Cardiac muscle cell (in vitro differentiated cells and primary cell): ENCODE results near the gene ITIH5. TPM values are rescaled to one million over a fixed set of nuclear protein-coding genes. Genes with fewer than 3 reads are reported as not detected.

Experiments used
- DNase-seq, 2 donors: peaks; one replicate each; pipeline versions ENCODE4 v3.0.0 to v3.0.0-alpha.2; 2010 to 2017; ENCODE audit warnings: low read depth in 1 of 2, low spot score in 1 of 2
- H3K27ac ChIP-seq: fragments of 200-600 bp; sonication (generic); 2 replicates; pipeline ENCODE4 v1.5.1; 2016
- H3K27me3 ChIP-seq: fragments of 200-600 bp; sonication (generic); 2 replicates; pipeline ENCODE4 v1.6.0; 2016; ENCODE audit warnings: control low read depth
- H3K36me3 ChIP-seq: fragments of 200-600 bp; sonication (generic); 2 replicates; pipeline ENCODE4 v1.5.1; 2016; ENCODE audit warnings: control low read depth
- H3K4me1 ChIP-seq: fragments of 200-600 bp; sonication (generic); 2 replicates; pipeline ENCODE4 v1.8.1; 2017; ENCODE audit warnings: low read depth, mild to moderate bottlenecking, mixed run types
- H3K4me3 ChIP-seq: fragments of 200-600 bp; sonication (generic); 2 replicates; pipeline ENCODE4 v1.5.1; 2016; ENCODE audit warnings: mild to moderate bottlenecking
- H3K9me3 ChIP-seq: fragments of 200-600 bp; sonication (generic); 2 replicates; pipeline ENCODE4 v1.5.1; 2017; ENCODE audit warnings: low read depth, mild to moderate bottlenecking, control low read depth
- polyA plus RNA-seq: library from polyadenylated mRNA; unstranded; fragments of >200 nt; fragmentation: Nextera tagmentation; extraction: Ambion mirVana; gene quantifications from 2 replicates; pipeline ENCODE4 v1.2.1, GENCODE V29; 2016
- total RNA-seq: library from RNA; depleted of rRNA; stranded (reverse); fragments of >200 nt; gene quantifications from 2 replicates; pipeline ENCODE4 v1.2.3, GENCODE V29; 2016
- TF ChIP-seq, protein P1 (sequence below): IDR thresholded peaks from 2 replicates; pipeline ENCODE4 v1.5.1; 2012; ENCODE audit warnings: low read depth, mild to moderate bottlenecking, low read length

Gene ITIH5
- total and polyA plus RNA-seq, 2 experiments from 2014 or later: 0.11 to 0.60 TPM

DNA sequence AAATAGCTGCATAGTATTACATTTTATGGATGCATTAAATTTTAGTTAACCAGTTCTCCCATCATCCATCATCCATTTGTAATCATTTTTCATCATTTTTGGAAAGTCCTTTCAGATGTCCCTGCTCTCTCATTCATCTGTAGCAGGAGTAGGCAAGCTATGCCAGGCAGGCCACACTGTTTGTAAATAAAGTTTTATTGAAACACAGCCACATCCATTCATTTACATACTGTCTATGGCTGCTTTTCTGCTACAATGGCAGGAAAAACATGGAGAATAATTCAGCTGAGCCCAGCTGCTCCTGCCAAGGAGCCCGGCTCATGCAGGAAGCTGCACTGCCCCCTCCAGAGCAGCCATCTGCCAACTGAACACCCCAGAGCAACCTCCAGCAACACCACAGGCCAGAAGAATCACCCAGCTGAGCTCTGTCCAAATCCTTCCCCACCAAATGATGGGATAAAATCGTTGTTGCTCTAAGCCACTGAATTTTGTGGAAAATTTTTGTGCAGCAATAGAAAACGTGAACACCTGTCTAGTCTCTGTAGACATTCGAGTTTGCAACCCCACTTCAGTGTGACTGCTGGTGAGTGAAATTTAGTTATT is 19.6 kb downstream of the ITIH5 start:
- TF ChIP-seq, protein P1, sequence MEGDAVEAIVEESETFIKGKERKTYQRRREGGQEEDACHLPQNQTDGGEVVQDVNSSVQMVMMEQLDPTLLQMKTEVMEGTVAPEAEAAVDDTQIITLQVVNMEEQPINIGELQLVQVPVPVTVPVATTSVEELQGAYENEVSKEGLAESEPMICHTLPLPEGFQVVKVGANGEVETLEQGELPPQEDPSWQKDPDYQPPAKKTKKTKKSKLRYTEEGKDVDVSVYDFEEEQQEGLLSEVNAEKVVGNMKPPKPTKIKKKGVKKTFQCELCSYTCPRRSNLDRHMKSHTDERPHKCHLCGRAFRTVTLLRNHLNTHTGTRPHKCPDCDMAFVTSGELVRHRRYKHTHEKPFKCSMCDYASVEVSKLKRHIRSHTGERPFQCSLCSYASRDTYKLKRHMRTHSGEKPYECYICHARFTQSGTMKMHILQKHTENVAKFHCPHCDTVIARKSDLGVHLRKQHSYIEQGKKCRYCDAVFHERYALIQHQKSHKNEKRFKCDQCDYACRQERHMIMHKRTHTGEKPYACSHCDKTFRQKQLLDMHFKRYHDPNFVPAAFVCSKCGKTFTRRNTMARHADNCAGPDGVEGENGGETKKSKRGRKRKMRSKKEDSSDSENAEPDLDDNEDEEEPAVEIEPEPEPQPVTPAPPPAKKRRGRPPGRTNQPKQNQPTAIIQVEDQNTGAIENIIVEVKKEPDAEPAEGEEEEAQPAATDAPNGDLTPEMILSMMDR: no peak
- H3K4me3 ChIP-seq: no peak overlapping the region
- no peaks in the 10 kb centered on the region for H3K27me3 ChIP-seq
- no peaks in the 10 kb centered on the region for H3K36me3 ChIP-seq
- no peak overlapping the region for H3K27ac ChIP-seq
- no peak for DNase-seq
- no peaks in the 10 kb centered on the region for H3K4me1 ChIP-seq
- no peaks in the 10 kb centered on the region for H3K9me3 ChIP-seq

DNA sequence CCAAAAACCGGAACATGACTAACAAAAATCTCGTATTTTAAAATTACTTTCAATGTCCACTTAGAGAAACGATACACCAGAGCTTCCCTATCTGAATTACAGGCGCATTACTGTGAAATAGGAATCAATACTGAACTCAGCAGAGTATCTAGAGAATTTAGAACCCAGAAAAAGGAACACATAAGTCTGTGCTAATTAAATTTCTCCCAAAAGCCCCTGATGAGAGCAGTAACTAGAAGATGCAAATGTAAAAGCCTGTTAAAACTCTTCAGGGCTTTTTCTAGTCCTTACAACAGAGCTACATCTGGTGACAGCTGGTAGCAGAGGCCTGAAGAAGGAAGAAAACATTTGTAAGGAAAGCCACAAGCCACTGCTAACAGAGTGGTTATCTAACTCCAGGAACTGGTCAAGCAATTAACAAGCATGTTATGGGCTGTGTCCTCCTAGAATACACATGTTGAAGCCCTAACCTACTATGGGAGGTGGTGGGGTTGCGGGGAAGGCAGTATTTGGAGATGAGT is 24.2 kb downstream of the ITIH5 start:
- H3K27me3 ChIP-seq: no peaks in the 10 kb centered on the region
- no peak for DNase-seq
- no peak overlapping the region for H3K4me3 ChIP-seq
- no peaks in the 10 kb centered on the region for H3K9me3 ChIP-seq
- no peaks in the 10 kb centered on the region for H3K36me3 ChIP-seq
- TF ChIP-seq, protein P1: no peak
- no peak overlapping the region for H3K27ac ChIP-seq
- H3K4me1 ChIP-seq: no peaks in the 10 kb centered on the region

DNA sequence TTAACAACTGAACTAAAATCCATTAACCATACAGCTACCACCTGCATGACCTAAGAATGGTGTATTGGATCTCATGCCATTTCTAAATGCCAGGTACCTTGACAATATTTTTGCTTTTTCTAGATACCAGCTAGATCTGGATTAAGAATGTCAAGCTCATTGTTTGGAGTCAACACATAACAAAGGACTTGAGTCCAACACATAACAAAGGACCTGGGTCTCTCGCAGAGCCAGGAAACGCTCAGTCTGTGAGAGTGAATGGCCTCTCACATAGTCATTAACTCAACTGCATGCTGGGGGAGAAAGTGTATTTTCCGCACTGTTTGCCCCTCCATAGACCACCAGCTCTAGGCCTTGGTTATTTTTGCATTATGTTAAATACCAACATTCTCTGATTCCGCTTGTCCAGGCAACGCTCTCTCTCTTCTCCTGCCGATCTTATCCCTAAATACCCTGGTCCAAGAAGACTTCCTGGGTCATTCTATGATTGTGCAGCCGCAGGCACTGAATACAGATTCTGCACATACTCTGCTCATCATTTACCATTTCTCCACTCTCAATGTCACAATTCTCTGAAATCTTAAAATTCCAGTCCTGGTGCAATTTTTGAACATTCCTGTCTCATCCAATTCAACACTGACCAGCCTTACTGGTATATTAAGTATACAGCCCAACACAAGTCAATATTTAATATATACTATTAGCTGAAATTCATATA is 31.2 kb downstream of the ITIH5 start:
- H3K27me3 ChIP-seq: no peaks in the 10 kb centered on the region
- no peaks in the 10 kb centered on the region for H3K9me3 ChIP-seq
- H3K4me3 ChIP-seq: no peak overlapping the region
- DNase-seq: no peak
- TF ChIP-seq, protein P1: no peak
- H3K36me3 ChIP-seq: no peaks in the 10 kb centered on the region
- no peak overlapping the region for H3K27ac ChIP-seq
- no peaks in the 10 kb centered on the region for H3K4me1 ChIP-seq

DNA sequence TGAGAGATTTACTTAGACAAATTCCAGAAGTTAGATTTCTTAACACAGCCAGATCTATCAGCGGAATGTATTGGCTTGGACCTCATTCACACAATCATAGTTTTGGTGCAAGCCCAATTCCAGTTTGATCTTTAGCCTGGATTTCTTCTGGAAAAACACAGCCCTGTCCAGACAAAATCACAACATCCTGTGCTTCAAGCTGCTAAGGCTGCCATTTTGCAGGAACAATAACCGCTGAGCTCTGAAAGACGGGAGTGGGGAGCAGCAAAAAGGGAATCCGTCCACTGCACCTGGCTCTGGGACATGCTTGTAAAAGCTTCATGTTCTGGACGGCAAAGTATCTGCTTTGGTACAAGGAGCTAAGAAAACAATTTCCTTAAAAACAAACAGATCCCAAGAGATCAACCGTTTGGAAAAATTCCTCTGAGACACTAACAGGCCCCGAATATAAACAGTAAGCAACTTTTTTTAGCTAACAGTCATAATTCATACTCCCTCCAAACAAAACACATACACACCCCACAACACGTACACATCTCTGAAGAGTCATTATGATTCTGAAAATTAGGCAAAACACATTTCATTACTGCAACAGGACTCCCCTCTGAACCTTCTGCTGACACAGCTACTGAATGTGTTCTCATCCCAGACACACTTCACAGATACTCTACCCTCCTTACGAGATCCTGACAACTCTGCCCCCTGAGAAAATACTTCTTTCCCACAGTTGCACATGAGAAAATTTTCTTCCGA is 32.4 kb downstream of the ITIH5 start:
- DNase-seq: no peak
- no peaks in the 10 kb centered on the region for H3K9me3 ChIP-seq
- no peak overlapping the region for H3K4me3 ChIP-seq
- H3K4me1 ChIP-seq: no peaks in the 10 kb centered on the region
- TF ChIP-seq, protein P1: no peak
- H3K27ac ChIP-seq: no peak overlapping the region
- H3K36me3 ChIP-seq: no peaks in the 10 kb centered on the region
- H3K27me3 ChIP-seq: no peaks in the 10 kb centered on the region

DNA sequence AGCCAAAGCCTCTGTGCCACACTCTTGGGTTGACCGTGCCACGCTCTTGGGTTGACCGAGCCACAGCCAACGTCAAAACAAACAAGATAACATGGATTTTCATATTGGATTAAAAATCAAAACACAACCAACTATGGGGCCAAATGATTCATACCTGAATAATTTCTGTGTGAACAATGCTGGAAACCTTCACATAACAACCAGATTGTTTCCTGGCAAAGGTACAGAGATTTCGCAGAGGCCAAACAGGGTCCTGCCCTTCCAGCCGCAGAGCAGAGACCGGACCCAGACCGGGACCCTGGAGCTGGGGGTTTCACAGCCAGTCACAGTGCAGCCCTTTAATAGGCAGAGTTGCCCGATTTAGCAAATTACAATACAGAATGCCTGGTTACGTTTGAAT is 40.5 kb downstream of the ITIH5 start:
- Histone ChIP-seq H3K27ac (no peak overlapping the region), H3K36me3 (no peaks in the 10 kb centered on the region), H3K4me1 (no peaks in the 10 kb centered on the region), H3K4me3 (no peak overlapping the region), H3K27me3 (no peaks in the 10 kb centered on the region), H3K9me3 (no peaks in the 10 kb centered on the region)
- TF ChIP-seq, protein P1: no peak
- peak in 1 of 2 donors; percentile 49 for DNase-seq
